KMS-11 (cell line): ENCODE data around the gene ESYT1.

ENCODE experiments used
- H2AFZ ChIP-seq: fragments of 200-600 bp; sonication (generic); 2 replicates; pipeline ENCODE4 v1.6.1; 2016; ENCODE audit warnings: antibody characterized with exemption, mixed run types, low read depth
- H3K27ac ChIP-seq: fragments of 200-600 bp; sonication (generic); 2 replicates; pipeline ENCODE4 v1.6.1; 2016; ENCODE audit warnings: mild to moderate bottlenecking, mixed run types
- H3K27me3 ChIP-seq: fragments of 200-600 bp; sonication (generic); 2 replicates; pipeline ENCODE4 v1.6.1; 2017; ENCODE audit warnings: mild to moderate bottlenecking, low read depth, mixed run types, moderate library complexity; ENCODE audit not compliant: insufficient read depth
- H3K36me3 ChIP-seq: fragments of 200-600 bp; sonication (generic); 2 replicates; pipeline ENCODE4 v1.6.1; 2017; ENCODE audit warnings: mild to moderate bottlenecking, mixed run types; ENCODE audit not compliant: insufficient read depth
- H3K4me1 ChIP-seq: fragments of 200-600 bp; sonication (generic); 2 replicates; pipeline ENCODE4 v1.6.1; 2016; ENCODE audit warnings: mild to moderate bottlenecking, low read depth, mixed run types; ENCODE audit not compliant: poor library complexity, severe bottlenecking
- H3K4me2 ChIP-seq: fragments of 200-600 bp; sonication (generic); 2 replicates; pipeline ENCODE4 v1.7.0; 2016; ENCODE audit warnings: mild to moderate bottlenecking, mixed run types
- H3K4me3 ChIP-seq: fragments of 200-600 bp; sonication (generic); IDR thresholded peaks from 2 replicates; pipeline ENCODE4 v1.6.1; 2017; ENCODE audit warnings: low read depth, low read length, mixed read lengths; ENCODE audit not compliant: insufficient read depth
- H3K79me2 ChIP-seq: fragments of 200-600 bp; sonication (generic); 2 replicates; pipeline ENCODE4 v1.6.1; 2016; ENCODE audit warnings: low read depth, mixed run types; ENCODE audit not compliant: insufficient read depth
- H3K9ac ChIP-seq: fragments of 200-600 bp; sonication (generic); 2 replicates; pipeline ENCODE4 v1.6.1; 2016; ENCODE audit warnings: mild to moderate bottlenecking, mixed run types
- H4K20me1 ChIP-seq: fragments of 200-600 bp; sonication (generic); 2 replicates; pipeline ENCODE4 v1.6.1; 2016; ENCODE audit warnings: mild to moderate bottlenecking, mixed run types; ENCODE audit not compliant: insufficient read depth
- CTCF ChIP-seq: fragments of 200-600 bp; sonication (generic); conservative IDR thresholded peaks from 2 replicates; pipeline ENCODE4 v1.6.1; 2017; ENCODE audit warnings: low read depth, mild to moderate bottlenecking, antibody characterized with exemption, low read length, moderate library complexity, mixed read lengths

Gene ESYT1

GRCh38 chr12:56165369-56165768, 37.3 kb downstream of the ESYT1 start:
- no peak overlapping the region for H3K4me3 ChIP-seq
- no peak overlapping the region for H3K9ac ChIP-seq
- peaks cover 11% of the 10 kb centered on the region for H3K4me1 ChIP-seq

GRCh38 chr12:56169229-56169759, 41.2 kb downstream of the ESYT1 start:
- H3K36me3 ChIP-seq, result peaks cover 22% of the 10 kb centered on the region; the same call in 1 of the 2 replicates
- no peak overlapping the region for H2AFZ ChIP-seq
- no peaks in the 10 kb centered on the region for H3K4me1 ChIP-seq
- H3K4me2 ChIP-seq, result no peak overlapping the region
- no peak overlapping the region for H3K9ac ChIP-seq
- no peak overlapping the region for H3K4me3 ChIP-seq
- H4K20me1 ChIP-seq, result no peaks in the 10 kb centered on the region
- TF ChIP-seq CTCF, result no peak
- H3K27ac ChIP-seq, result no peak overlapping the region
- H3K79me2 ChIP-seq, result no peaks in the 10 kb centered on the region
- H3K27me3 ChIP-seq, result no peaks in the 10 kb centered on the region

More at GRCh38 chr12:56165369-56165768, 37.3 kb downstream of the ESYT1 start:
- Histone ChIP-seq H3K27ac (no peak overlapping the region), H3K4me2 (no peak overlapping the region), H2AFZ (no peak overlapping the region), H3K27me3 (no peaks in the 10 kb centered on the region), H3K36me3 (peaks cover 33% of the 10 kb centered on the region; the same call in 1 of the 2 replicates), H4K20me1 (no peaks in the 10 kb centered on the region), H3K79me2 (peaks cover 12% of the 10 kb centered on the region; the same call in 1 of the 2 replicates)
- no peak for TF ChIP-seq CTCF

- Histone ChIP-seq H3K4me3 (no peak overlapping the region), H3K4me1 (no peaks in the 10 kb centered on the region), H3K36me3 (peaks cover 31% of the 10 kb centered on the region; the same call in 1 of the 2 replicates), H4K20me1 (no peaks in the 10 kb centered on the region), H3K79me2 (no peaks in the 10 kb centered on the region), H3K4me2 (no peak overlapping the region), H3K9ac (no peak overlapping the region), H2AFZ (no peak overlapping the region), H3K27me3 (no peaks in the 10 kb centered on the region), H3K27ac (no peak overlapping the region)
- TF ChIP-seq CTCF, result no peak
Observed at GRCh38 chr12:56172839-56173238, 44.8 kb downstream of the ESYT1 start.

- Histone ChIP-seq H3K27me3 (no peaks in the 10 kb centered on the region), H3K4me1 (peaks cover under 1% of the 10 kb centered on the region), H3K79me2 (no peaks in the 10 kb centered on the region), H3K4me2 (no peak overlapping the region), H2AFZ (no peak overlapping the region), H4K20me1 (no peaks in the 10 kb centered on the region), H3K9ac (no peak overlapping the region), H3K4me3 (no peak overlapping the region), H3K36me3 (peaks cover 50% of the 10 kb centered on the region; the same call in 1 of the 2 replicates), H3K27ac (no peak overlapping the region)
- no peak for TF ChIP-seq CTCF
Observed at GRCh38 chr12:56178347-56178746, 50.3 kb downstream of the ESYT1 start.
